HG03139 (cell line): ENCODE data around the gene TMEM40.
"Not testable (repeated sequence)": the region's sequence is repeated elsewhere in the genome, so short reads cannot be mapped to it uniquely, and the experiment has no call there.

Experiments
- ATAC-seq: cut with Tn5 transposase; IDR thresholded peaks from one replicate; pipeline ENCODE4 v1.9.1; 2021; ENCODE audit not compliant: unreplicated experiment

The TMEM40 gene

GRCh38 chr3:12777171-12777570 lies 18.1 kb upstream of the TMEM40 start:
- no peak for ATAC-seq

GRCh38 chr3:12775970-12776369 lies 16.9 kb upstream of the TMEM40 start:
- ATAC-seq = not testable (repeated sequence)

- ATAC-seq = no peak
Observed at GRCh38 chr3:12775226-12775625, 16.2 kb upstream of the TMEM40 start.

DNA sequence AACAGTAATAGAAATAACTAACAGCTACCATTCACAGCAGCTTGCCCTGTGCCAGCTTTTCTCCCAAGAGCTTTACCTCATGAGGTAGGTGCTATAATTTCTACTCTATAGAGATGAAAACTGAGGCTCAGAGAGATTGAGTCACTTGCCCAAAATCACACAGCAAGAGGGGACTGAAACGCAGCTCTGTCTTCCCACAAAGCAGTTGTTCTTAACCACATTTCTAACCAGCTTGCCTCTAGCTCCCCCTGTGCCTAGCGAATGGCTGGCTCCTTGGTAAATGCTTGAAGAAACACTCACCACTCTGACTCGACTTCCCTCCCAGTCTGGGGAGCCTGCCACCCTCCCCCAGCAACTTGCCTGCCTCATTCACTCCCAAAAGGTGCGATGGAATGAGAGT lies 15.6 kb upstream of the TMEM40 start:
- no peak for ATAC-seq

DNA sequence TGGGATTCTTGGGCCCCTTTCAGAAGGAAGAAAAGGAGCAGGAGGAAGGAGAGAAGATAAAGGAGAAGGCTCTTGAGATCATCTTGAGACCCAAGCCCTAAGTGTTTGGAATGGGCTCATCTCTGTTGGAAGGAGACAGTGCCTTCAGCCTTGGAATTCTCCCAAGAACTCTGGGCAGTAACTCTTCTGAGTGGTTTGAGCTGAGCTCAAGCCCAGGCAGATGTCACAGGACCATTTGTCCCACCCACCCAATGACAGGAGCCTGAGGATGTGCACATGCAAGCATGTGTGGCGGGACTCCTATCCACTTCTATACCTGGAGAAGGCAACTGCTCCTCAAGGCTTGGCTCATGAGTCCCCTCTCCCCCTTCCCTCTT lies 14.6 kb upstream of the TMEM40 start:
- no peak for ATAC-seq

GRCh38 chr3:12773030-12773709 lies 14.1 kb upstream of the TMEM40 start:
- ATAC-seq = no peak

DNA sequence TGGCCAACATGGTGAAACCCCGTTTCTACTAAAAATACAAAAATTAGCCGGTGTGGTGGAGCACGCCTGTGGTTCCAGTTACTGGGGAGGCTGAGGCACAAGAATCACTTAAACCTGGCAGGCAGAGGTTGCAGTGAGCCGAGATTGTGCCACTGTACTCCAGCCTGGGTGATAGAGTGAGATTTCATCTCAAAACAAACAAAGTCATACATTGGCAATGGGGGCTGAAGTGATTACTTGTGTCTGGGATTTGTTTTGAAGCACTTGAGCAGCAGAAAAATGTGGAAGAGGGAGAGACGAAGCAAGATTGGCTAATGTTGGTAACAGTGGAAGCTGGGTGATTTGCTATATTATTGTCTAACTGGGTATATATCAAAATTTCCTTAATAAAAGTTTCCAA lies 13.4 kb upstream of the TMEM40 start:
- no peak for ATAC-seq

GRCh38 chr3:12771236-12771635 lies 12.2 kb upstream of the TMEM40 start:
- no peak for ATAC-seq

DNA sequence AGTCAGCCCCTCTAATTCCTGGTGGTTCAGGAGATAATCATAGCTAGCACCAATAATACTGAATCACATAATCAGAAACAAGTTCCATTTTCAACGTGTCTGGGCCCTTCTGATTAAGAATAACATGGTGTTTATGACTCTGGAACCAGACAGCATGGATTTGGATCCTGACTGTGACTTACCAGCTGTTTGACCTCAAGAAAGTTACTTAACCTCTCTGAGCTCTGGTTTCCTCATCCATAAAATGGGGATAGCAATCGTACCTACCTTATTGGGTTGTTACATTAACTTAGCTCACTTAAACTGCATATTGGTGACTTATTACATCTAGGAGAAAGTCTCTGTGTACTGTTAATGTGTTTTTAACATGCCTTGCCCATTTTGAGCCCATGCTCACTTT lies 10.7 kb upstream of the TMEM40 start:
- no peak for ATAC-seq

DNA sequence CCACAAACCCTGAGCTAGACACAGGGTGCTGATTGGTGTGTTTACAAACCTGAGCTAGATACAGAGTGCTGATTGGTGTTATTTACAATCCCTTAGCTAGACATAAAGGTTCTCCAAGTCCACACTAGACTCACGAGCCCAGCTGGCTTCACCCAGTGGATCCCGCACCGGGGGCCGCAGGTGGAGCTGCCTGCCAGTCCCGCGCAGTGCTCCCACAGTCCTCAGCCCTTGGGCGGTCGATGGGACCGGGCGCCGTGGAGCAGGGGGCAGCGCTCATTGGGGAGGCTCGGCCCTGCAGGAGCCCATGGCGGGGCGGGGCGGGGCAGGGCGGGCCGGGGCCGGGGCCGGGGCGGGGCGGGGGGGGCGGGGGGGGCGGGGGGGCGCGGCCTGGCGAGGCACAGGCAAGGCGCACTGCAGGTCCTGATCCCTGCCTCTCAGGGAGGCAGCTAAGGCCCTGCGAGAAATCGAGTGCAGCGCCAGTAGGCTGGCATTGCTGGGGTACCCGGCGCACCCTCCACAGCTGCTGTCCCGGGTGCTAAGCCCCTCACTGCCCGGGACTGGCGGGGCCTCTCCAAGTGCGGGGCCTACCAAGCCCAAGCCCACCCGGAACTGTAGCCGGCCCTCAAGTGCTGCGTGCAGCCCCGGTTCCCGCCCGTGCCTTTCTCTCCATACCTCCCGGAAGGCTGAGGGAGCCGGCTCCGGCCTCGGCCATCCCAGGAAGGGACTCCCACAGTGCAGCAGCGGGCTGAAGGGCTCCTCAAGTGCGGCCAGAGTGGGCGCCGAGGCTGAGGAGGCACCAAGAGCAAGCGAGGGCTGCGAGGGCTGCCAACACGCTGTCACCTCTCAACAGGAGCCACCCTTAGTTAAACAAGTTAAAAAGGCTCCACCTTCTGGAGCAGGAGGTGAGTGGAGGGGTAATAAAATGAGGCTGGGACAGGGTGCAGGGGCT lies 9.8 kb upstream of the TMEM40 start:
- ATAC-seq = no peak

- ATAC-seq = no peak
Observed at GRCh38 chr3:12766541-12766940, 7.5 kb upstream of the TMEM40 start.

GRCh38 chr3:12764171-12764776 lies 5.2 kb upstream of the TMEM40 start:
- no peak for ATAC-seq

GRCh38 chr3:12759693-12760565 lies 870 bp upstream of the TMEM40 start:
- no peak for ATAC-seq

- no peak for ATAC-seq
Observed at GRCh38 chr3:12758025-12758781, 856 bp downstream of the TMEM40 start.

DNA sequence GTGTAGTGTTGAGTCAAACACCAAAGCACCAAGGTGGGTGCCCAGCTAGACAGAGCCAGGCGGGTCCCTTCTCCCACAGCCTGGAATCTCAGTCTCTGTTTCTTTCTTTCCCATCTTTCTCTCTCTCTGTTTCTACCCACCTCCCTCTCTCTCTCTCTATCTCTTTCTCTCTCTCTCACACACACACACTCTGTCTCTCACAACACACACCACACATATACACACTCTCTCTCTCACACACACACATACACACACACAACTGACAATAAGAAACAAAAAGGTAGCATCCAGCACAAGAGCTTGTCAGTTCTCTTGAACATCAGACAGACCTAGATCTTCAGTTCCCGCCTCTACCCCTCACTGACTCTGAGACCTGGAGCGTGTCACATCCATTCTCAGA lies 2.4 kb downstream of the TMEM40 start:
- no peak for ATAC-seq

GRCh38 chr3:12756175-12756574 lies 2.9 kb downstream of the TMEM40 start:
- ATAC-seq = no peak

- ATAC-seq = no peak
Observed at GRCh38 chr3:12755754-12756153, 3.3 kb downstream of the TMEM40 start.

DNA sequence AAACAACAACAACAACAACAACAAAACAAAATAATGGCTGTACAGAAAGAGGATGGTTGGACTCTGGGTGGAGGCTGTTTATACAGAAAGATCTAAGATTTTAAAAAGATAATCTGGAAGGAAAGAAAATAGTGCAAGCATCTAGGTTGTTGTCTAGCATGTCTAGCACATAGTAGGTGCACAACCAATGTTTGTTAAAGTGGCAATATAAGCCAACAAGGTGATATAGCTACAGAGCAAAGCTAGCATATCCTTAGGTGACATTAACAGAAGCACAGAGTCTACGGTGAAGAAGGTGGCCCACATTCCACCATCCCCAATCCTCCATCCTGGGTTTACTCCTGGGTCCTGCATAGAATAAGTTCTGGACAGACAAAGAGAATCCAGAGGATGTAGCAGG lies 4.7 kb downstream of the TMEM40 start:
- no peak for ATAC-seq

DNA sequence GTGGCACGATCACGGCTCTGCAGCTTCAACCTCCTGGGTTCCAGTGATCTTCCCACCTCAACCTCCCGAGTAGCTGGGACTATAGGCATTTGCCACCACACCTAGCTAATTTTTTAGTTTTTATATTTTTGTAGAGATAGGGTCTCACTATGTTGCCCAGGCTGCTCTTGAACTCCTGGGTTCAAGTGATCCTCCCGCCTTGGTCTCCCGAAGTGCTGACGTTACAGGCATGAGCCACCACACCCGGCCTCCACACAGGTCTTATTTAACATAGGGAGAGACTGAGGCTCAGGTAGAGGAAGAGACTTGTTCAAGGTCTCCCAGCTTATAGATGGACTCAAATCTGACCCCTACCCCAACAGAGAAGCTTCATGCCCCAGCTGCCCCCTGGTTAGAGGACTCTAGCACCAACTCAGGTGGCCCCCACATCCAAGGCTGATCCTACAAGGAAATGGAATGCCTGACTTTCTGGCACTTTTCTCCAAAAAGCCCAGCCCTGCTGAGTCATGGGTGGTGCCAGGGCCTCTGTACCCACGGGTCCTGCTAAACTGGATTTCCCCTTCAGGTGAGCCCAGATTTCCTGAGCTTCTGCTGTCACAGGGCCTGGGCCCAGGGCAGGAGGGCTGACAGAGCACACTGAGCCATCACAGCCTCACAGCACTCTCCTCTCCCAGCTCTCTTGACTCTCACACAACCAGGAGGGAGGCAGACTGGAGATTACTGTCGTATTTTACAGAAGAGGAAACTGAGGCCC lies 5.6 kb downstream of the TMEM40 start:
- no peak for ATAC-seq

DNA sequence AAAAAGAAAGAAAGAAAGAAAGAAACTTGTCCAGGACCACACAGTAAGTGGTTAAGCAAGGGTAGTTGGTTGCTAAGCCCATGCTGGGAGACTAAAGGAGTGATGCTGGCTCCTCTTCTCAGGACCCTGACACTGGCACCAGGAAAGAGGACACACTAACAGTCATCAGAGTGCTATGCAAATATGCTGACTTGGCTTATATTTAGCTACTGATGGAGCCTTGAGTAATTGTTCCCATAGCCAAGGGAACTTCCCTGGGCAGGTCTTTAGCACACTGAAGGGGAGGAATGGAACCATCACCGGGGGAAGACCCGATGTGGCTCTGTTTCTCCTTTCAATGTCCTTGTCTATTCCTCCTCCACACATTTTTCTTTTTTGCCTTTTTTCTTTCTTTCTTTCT lies 6.2 kb downstream of the TMEM40 start:
- ATAC-seq = no peak
